Measurements from ENCODE around the gene TRMU.

DNA sequence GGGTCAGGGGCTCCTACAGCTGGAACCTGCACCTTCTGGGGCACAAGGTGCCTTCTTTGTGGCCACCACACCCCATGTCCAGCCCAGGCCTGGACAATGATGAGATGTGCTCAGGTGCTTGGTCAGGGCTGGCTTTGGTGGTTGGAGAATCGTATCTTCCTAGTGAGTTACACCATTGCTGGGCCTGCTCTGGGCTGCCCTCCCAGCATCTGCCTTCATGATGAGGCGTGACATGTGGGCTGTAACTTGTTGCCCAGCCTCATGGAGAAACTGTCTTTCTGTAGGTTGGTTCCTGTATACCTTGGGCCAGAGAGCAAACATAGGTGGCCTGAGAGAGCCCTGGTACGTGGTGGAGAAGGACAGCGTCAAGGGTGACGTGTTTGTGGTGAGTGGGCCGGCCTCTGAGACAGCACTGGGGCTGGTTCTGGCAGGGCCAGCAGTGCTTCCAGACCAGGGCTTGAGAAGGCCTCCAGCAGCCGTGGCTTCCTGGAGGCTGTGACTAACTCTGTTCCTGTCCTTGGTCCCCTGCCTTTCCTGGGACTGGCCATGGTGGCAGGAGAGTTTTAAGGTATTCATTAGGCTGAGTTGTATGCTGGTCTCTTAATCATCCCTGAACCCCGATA is 18.1 kb downstream of the TRMU start:
- TF ChIP-seq EZH2 (IDR thresholded peaks at IDR 0.05; ENCODE audit: low read depth, unreplicated experiment) (no peak), JUNB (IDR thresholded peaks at IDR 0.05; ENCODE audit: unreplicated experiment) (no peak), POLR2AphosphoS5 (IDR thresholded peaks at IDR 0.05; ENCODE audit: low read depth) (no peak), CREB1 (CRISPR knock-in tag; IDR thresholded peaks at IDR 0.05; ENCODE audit: low read depth) (no peak), NANOG (IDR thresholded peaks at IDR 0.05; ENCODE audit: borderline replicate concordance) (no peak), EZH2phosphoT487 (IDR thresholded peaks at IDR 0.05; ENCODE audit: unreplicated experiment) (no peak), STAT1 (IDR thresholded peaks at IDR 0.05; ENCODE audit: unreplicated experiment) (no peak), ZNF114 (CRISPR knock-in tag; IDR thresholded peaks at IDR 0.05) (no peak)
- TF ChIP-seq, protein P1, sequence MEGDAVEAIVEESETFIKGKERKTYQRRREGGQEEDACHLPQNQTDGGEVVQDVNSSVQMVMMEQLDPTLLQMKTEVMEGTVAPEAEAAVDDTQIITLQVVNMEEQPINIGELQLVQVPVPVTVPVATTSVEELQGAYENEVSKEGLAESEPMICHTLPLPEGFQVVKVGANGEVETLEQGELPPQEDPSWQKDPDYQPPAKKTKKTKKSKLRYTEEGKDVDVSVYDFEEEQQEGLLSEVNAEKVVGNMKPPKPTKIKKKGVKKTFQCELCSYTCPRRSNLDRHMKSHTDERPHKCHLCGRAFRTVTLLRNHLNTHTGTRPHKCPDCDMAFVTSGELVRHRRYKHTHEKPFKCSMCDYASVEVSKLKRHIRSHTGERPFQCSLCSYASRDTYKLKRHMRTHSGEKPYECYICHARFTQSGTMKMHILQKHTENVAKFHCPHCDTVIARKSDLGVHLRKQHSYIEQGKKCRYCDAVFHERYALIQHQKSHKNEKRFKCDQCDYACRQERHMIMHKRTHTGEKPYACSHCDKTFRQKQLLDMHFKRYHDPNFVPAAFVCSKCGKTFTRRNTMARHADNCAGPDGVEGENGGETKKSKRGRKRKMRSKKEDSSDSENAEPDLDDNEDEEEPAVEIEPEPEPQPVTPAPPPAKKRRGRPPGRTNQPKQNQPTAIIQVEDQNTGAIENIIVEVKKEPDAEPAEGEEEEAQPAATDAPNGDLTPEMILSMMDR (conservative IDR thresholded peaks at IDR 0.05; ENCODE audit: low read depth in 2 of 2), result no peak
- TF ChIP-seq, protein P2, sequence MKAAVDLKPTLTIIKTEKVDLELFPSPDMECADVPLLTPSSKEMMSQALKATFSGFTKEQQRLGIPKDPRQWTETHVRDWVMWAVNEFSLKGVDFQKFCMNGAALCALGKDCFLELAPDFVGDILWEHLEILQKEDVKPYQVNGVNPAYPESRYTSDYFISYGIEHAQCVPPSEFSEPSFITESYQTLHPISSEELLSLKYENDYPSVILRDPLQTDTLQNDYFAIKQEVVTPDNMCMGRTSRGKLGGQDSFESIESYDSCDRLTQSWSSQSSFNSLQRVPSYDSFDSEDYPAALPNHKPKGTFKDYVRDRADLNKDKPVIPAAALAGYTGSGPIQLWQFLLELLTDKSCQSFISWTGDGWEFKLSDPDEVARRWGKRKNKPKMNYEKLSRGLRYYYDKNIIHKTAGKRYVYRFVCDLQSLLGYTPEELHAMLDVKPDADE (IDR thresholded peaks at IDR 0.05), result no peak
- TF ChIP-seq, protein P3, sequence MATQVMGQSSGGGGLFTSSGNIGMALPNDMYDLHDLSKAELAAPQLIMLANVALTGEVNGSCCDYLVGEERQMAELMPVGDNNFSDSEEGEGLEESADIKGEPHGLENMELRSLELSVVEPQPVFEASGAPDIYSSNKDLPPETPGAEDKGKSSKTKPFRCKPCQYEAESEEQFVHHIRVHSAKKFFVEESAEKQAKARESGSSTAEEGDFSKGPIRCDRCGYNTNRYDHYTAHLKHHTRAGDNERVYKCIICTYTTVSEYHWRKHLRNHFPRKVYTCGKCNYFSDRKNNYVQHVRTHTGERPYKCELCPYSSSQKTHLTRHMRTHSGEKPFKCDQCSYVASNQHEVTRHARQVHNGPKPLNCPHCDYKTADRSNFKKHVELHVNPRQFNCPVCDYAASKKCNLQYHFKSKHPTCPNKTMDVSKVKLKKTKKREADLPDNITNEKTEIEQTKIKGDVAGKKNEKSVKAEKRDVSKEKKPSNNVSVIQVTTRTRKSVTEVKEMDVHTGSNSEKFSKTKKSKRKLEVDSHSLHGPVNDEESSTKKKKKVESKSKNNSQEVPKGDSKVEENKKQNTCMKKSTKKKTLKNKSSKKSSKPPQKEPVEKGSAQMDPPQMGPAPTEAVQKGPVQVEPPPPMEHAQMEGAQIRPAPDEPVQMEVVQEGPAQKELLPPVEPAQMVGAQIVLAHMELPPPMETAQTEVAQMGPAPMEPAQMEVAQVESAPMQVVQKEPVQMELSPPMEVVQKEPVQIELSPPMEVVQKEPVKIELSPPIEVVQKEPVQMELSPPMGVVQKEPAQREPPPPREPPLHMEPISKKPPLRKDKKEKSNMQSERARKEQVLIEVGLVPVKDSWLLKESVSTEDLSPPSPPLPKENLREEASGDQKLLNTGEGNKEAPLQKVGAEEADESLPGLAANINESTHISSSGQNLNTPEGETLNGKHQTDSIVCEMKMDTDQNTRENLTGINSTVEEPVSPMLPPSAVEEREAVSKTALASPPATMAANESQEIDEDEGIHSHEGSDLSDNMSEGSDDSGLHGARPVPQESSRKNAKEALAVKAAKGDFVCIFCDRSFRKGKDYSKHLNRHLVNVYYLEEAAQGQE (IDR thresholded peaks at IDR 0.05; ENCODE audit: unreplicated experiment), result no peak
- TF ChIP-seq, protein P4, sequence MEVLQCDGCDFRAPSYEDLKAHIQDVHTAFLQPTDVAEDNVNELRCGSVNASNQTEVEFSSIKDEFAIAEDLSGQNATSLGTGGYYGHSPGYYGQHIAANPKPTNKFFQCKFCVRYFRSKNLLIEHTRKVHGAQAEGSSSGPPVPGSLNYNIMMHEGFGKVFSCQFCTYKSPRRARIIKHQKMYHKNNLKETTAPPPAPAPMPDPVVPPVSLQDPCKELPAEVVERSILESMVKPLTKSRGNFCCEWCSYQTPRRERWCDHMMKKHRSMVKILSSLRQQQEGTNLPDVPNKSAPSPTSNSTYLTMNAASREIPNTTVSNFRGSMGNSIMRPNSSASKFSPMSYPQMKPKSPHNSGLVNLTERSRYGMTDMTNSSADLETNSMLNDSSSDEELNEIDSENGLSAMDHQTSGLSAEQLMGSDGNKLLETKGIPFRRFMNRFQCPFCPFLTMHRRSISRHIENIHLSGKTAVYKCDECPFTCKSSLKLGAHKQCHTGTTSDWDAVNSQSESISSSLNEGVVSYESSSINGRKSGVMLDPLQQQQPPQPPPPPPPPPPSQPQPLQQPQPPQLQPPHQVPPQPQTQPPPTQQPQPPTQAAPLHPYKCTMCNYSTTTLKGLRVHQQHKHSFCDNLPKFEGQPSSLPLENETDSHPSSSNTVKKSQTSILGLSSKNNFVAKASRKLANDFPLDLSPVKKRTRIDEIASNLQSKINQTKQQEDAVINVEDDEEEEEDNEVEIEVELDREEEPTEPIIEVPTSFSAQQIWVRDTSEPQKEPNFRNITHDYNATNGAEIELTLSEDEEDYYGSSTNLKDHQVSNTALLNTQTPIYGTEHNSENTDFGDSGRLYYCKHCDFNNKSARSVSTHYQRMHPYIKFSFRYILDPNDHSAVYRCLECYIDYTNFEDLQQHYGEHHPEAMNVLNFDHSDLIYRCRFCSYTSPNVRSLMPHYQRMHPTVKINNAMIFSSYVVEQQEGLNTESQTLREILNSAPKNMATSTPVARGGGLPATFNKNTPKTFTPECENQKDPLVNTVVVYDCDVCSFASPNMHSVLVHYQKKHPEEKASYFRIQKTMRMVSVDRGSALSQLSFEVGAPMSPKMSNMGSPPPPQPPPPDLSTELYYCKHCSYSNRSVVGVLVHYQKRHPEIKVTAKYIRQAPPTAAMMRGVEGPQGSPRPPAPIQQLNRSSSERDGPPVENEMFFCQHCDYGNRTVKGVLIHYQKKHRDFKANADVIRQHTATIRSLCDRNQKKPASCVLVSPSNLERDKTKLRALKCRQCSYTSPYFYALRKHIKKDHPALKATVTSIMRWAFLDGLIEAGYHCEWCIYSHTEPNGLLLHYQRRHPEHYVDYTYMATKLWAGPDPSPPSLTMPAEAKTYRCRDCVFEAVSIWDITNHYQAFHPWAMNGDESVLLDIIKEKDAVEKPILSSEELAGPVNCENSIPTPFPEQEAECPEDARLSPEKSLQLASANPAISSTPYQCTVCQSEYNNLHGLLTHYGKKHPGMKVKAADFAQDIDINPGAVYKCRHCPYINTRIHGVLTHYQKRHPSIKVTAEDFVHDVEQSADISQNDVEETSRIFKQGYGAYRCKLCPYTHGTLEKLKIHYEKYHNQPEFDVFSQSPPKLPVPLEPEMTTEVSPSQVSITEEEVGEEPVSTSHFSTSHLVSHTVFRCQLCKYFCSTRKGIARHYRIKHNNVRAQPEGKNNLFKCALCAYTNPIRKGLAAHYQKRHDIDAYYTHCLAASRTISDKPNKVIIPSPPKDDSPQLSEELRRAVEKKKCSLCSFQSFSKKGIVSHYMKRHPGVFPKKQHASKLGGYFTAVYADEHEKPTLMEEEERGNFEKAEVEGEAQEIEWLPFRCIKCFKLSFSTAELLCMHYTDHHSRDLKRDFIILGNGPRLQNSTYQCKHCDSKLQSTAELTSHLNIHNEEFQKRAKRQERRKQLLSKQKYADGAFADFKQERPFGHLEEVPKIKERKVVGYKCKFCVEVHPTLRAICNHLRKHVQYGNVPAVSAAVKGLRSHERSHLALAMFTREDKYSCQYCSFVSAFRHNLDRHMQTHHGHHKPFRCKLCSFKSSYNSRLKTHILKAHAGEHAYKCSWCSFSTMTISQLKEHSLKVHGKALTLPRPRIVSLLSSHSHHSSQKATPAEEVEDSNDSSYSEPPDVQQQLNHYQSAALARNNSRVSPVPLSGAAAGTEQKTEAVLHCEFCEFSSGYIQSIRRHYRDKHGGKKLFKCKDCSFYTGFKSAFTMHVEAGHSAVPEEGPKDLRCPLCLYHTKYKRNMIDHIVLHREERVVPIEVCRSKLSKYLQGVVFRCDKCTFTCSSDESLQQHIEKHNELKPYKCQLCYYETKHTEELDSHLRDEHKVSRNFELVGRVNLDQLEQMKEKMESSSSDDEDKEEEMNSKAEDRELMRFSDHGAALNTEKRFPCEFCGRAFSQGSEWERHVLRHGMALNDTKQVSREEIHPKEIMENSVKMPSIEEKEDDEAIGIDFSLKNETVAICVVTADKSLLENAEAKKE (CRISPR knock-in tag; IDR thresholded peaks at IDR 0.05), result no peak

Data from GM23338 (cell line).